Epithelial cell of esophagus (primary cell): ENCODE results near the gene MORN1.

Source experiments
- DNase-seq: peaks from one replicate; pipeline ENCODE4 v3.0.0; 2010; ENCODE audit warnings: low read depth
- H3K4me3 ChIP-seq: 2 replicates; pipeline ENCODE4 v1.5.1; 2011; ENCODE audit warnings: mild to moderate bottlenecking, low read length, control low read depth
- TF ChIP-seq, protein P1 (sequence below): IDR thresholded peaks from 2 replicates; pipeline ENCODE4 v1.5.1; 2011; ENCODE audit warnings: low read depth, mild to moderate bottlenecking, low read length, control low read depth, inconsistent platforms; ENCODE audit not compliant: insufficient read depth; ENCODE audit errors: missing control alignments

Gene MORN1

DNA sequence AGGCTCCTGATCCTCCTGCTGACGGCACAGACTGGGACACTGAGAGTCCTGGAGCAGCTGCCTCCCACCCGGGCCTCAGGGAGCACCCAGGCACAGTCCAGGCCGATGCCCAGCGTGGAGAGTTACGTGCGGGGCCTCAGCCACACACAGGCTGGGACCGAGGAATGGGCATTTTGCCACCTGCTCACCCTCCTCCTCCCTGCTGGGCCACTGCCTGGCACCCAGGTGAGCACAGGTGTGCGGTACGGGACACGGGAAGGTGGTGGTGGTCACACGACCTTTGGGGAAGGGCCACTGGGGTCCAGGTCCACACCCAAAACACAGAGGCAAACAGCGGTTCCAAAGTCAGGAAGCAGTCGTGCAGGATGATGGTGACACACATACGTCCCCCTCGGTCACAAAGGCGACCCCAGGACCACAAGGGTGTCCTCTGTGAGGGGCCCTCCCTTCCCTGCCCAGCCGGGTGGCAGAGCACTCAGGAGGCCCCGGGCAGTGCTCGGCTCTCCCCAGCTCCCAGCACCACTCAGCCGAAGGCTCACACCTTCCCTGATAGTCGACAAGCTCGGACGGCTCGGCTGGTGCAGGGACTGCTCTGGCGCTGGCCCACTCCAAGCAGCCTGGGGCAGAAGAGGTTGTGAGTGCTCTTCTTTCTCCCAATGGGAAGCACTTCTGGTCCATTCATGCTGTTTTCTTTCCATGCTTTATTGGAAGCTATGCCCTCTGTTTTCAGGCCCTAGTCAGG is 14.3 kb downstream of the MORN1 start:
- no peak overlapping the region for H3K4me3 ChIP-seq
- TF ChIP-seq, protein P1, sequence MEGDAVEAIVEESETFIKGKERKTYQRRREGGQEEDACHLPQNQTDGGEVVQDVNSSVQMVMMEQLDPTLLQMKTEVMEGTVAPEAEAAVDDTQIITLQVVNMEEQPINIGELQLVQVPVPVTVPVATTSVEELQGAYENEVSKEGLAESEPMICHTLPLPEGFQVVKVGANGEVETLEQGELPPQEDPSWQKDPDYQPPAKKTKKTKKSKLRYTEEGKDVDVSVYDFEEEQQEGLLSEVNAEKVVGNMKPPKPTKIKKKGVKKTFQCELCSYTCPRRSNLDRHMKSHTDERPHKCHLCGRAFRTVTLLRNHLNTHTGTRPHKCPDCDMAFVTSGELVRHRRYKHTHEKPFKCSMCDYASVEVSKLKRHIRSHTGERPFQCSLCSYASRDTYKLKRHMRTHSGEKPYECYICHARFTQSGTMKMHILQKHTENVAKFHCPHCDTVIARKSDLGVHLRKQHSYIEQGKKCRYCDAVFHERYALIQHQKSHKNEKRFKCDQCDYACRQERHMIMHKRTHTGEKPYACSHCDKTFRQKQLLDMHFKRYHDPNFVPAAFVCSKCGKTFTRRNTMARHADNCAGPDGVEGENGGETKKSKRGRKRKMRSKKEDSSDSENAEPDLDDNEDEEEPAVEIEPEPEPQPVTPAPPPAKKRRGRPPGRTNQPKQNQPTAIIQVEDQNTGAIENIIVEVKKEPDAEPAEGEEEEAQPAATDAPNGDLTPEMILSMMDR = no peak
- DNase-seq = no peak

GRCh38 chr1:2376261-2376741 is 15.1 kb downstream of the MORN1 start:
- TF ChIP-seq, protein P1 = no peak
- no peak for DNase-seq
- H3K4me3 ChIP-seq = no peak overlapping the region

GRCh38 chr1:2375923-2376260 is 15.5 kb downstream of the MORN1 start:
- H3K4me3 ChIP-seq = no peak overlapping the region
- TF ChIP-seq, protein P1 = no peak
- no peak for DNase-seq

- no peak for DNase-seq
- no peak overlapping the region for H3K4me3 ChIP-seq
- TF ChIP-seq, protein P1 = no peak
These were observed 16.0 kb downstream of the MORN1 start for GRCh38 chr1:2375246-2375922.

DNA sequence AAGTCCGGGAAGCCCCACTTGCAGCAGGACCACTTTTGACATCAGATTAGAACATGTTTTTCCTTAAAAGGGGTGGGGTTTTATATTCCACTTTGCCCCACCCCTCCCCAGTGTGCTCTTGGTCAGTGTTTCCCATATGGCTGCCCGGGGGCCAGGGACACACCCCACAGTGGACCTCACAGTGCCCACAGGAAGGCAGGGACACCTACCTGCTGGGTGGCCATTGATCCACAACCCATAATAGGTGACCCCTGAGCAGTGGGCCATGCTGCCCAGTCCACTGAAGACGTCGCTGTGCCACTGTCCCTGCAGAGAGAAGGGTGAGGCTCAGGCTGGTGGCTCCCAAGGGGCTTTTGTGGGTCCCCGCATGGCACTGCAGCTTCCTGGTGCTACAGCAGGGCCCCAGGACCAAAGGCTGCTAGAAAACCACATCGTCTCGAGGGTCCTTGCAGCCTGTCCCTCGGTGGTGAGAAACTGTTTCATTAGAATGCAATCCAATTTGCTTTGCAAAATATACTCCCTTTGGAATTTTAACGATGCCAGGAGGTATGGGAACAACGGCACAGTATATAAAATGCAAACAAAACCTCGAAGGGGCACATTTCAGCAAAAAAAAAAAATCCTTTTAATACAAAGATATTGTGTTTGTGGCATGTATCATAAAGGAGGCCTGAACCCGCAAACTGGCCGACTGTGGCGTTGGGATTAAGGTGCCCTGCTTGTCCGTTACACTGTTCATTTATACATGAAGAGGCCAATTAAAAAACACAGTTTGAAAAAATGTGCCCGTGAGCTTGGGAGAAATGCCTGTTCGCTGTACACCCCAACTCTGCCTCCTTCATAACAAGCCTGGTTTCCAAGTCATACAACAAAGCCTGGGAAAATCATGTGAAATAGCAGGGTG is 16.9 kb downstream of the MORN1 start:
- no peak overlapping the region for H3K4me3 ChIP-seq

GRCh38 chr1:2373551-2374251 is 17.7 kb downstream of the MORN1 start:
- no peak for DNase-seq
- no peak overlapping the region for H3K4me3 ChIP-seq
- TF ChIP-seq, protein P1 = no peak

More for the DNA sequence above, 16.9 kb downstream of the MORN1 start:
- no peak for DNase-seq
- TF ChIP-seq, protein P1 = no peak
